ENCODE results near the gene ARPIN.
"Not testable (repeated sequence)": the region's sequence is repeated elsewhere in the genome, so short reads cannot be mapped to it uniquely, and the experiment has no call there.

ARPIN gene

DNA sequence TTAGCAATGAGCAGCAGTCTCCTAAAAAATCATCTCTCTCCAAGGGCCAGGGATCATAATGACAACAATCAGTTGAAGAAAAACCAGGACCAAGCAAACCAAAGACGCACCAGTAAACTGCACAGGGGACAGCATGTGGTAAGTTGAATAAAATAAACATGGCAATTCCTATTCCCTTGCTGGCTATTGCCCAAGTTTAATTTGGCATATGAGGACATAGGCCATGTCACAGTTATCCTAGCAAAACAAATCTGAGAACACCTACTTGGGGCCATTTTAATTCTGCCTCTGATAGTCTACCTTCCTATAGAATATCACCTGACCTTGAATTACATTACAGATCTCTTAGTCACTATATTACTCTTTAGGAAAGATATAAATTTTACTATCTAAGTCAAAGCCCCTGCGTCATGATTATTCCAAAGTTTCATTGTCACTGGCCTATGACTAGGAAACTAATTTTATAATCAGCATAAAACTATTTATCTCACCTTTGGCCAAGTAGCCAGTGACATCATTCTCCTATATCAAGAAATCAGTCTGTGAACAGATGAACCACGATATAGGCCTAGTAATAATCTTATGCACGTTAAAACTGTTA is 42.0 kb downstream of the ARPIN start:
- TF ChIP-seq, protein P1, sequence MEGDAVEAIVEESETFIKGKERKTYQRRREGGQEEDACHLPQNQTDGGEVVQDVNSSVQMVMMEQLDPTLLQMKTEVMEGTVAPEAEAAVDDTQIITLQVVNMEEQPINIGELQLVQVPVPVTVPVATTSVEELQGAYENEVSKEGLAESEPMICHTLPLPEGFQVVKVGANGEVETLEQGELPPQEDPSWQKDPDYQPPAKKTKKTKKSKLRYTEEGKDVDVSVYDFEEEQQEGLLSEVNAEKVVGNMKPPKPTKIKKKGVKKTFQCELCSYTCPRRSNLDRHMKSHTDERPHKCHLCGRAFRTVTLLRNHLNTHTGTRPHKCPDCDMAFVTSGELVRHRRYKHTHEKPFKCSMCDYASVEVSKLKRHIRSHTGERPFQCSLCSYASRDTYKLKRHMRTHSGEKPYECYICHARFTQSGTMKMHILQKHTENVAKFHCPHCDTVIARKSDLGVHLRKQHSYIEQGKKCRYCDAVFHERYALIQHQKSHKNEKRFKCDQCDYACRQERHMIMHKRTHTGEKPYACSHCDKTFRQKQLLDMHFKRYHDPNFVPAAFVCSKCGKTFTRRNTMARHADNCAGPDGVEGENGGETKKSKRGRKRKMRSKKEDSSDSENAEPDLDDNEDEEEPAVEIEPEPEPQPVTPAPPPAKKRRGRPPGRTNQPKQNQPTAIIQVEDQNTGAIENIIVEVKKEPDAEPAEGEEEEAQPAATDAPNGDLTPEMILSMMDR (conservative IDR thresholded peaks at IDR 0.05) = no peak

DNA sequence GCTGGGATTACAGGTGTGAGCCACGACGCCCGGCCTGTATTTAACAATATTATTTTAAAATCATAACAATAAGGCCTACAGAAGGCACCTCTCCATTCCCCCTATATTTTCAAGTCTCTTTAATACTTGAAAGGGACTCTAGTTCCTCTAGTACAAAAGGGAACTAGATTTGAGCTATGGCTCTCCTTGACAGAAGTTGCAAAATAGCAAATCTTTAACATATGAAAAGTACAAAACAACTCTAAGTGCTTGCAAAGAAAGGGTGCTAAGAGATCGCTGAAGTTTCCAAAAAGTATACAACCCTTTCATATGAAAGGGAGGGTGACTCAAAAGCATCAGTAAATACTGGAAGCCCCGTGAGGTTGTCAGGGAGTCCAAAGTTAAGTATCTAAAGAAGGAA is 42.7 kb downstream of the ARPIN start:
- H3K27ac ChIP-seq = 0 out of 2 replicates have a peak overlapping the region, but pooled peaks have one; percentile 5
- TF ChIP-seq, protein P1 (conservative IDR thresholded peaks at IDR 0.05) = no peak

More for the DNA sequence above, 42.0 kb downstream of the ARPIN start:
- 0 out of 2 replicates have a peak overlapping the region, but pooled peaks have one; percentile 5 for H3K27ac ChIP-seq

DNA sequence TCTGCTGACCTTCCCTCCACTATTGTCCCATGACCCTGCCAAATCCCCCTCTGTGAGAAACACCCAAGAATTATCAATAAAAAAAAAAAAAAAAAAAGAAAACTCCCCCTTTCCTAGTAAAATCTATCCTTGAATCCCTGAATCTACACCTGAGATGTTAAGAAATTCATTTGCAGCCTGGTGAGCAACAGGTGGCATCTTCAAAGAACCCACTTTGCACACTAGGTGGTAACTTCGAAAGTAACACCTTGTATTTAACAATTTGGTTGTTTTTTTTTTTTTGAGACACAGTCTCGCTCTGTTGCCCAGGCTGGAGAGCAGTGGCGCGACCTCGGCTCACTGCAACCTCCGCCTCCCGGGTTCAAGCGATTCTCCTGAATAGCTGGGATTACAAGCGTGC is 43.3 kb downstream of the ARPIN start:
- H3K27ac ChIP-seq = not testable (repeated sequence)

DNA sequence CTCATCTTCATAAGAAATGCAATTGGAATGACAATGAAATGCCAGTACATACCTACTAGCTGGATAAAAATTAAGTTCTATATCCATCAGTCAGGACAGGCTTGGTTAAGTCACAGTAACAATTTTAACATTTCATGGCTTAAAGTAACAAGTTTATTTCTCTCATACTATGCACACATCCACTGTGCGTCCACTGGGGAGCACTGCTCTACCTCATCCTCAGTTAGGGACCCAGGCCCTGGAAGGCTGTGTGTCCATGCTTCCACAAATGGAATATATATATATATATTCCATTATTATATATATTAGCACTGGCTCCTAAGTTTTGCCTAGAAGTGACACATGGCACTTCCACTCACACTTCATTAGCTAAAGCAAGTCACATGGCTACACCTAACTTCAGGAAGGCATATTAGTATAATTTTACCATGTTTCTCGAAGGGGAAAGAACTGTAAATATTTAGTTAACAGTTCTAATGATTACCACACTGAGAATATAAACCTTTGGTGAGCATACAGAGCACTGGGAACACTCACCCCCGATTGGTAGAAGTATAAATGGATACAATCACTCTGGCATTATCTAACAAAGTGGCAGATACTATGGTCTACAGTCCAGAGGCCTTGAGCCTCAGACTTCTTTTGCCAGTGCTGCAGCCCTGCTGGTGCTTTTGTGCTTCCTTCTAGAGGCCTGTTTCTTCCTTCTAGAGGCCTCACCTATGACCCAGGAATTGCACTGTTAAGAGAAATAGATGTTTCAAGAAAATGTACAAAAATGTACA is 47.6 kb downstream of the ARPIN start:
- TF ChIP-seq, protein P1 (conservative IDR thresholded peaks at IDR 0.05) = no peak; the same call in 1 of the 2 replicates

DNA sequence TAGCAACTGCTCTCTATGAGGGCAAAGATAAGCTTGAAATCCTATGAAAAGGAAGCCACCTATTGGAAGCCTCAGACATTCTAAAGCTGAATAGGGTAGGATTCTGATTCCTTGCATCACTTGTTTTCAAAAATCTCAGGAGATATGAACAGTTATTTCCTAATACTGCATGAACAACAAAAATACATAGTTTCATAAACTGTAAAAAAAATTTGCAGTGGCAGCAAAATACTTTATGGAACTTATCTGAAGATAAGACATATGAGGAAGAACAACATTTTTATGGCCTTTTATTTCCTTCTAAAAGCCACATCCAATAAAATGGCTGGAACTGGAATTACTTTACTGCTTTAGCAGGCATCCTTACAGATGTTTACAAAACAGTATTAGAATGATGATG is 48.8 kb downstream of the ARPIN start:
- TF ChIP-seq, protein P1 (conservative IDR thresholded peaks at IDR 0.05) = no peak
- H3K27ac ChIP-seq = peak overlapping the region; percentile 91

More for the DNA sequence above, 47.6 kb downstream of the ARPIN start:
- peak overlapping the region; percentile 91 for H3K27ac ChIP-seq

DNA sequence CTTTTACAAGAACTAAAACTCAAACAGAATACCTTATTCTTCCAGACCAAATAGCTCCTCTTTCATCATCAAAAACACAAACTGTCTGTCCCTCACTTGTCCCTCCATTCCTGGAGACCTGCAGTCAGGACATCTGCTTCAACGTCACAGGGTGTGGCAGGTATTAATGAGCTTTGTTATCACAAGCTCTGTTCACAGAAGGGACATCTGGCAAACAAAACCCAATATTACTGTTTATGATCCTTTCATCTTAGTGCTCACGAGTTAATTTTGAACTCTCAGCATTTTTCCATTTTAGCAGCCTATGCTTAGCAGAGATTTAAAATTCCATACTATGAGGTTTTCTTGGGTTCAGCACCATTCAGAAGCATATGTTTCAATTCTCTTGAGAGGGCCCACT is 51.9 kb downstream of the ARPIN start:
- TF ChIP-seq, protein P1 (conservative IDR thresholded peaks at IDR 0.05) = no peak
- H3K27ac ChIP-seq = peak overlapping the region; percentile 91

DNA sequence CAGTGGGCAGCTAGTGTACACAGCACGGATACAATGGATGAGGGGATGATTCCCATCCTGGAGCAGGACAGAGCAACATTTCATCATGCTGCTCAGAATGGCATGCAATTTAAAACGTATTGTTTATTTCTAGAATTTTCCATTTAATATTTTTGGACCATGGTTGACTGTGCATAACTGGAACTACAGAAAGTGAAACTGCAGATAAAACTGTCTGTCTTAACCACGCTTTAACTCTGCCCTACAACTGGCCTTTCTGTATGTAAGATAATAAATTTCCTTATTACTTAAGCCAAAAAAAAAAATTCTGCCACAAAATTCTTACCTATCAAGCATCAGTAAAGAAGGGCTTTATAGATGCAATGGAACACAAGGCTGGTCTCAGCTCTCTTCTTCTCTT is 52.3 kb downstream of the ARPIN start:
- H3K27ac ChIP-seq = peak overlapping the region; percentile 91
- TF ChIP-seq, protein P1 (conservative IDR thresholded peaks at IDR 0.05) = no peak
